HAP-1 (cell line): ENCODE data around the gene RAB13.

Experiments used
- DNase-seq, 2 experiments: peaks; one replicate each; pipeline ENCODE4 v3.0.0-alpha.2; 2016 to 2020; ENCODE audit warnings: low spot score in 2 of 2
- H3K27me3 ChIP-seq: fragments of 250-450 bp; sonication (Bioruptor Pico); 2 replicates; pipeline ENCODE4 v1.5.1; 2020; ENCODE audit warnings: low read depth, mild to moderate bottlenecking, moderate library complexity
- H3K36me3 ChIP-seq: fragments of 250-450 bp; sonication (Bioruptor Pico); replicated peaks from 2 replicates; pipeline ENCODE4 v1.5.1; 2020; ENCODE audit warnings: mild to moderate bottlenecking
- H3K4me1 ChIP-seq: fragments of 250-450 bp; sonication (Bioruptor Pico); 2 replicates; pipeline ENCODE4 v1.5.1; 2020; ENCODE audit warnings: mild to moderate bottlenecking
- H3K4me3 ChIP-seq: fragments of 250-450 bp; sonication (Bioruptor Pico); 2 replicates; pipeline ENCODE4 v1.5.1; 2020; ENCODE audit warnings: mild to moderate bottlenecking, moderate library complexity
- H3K9me3 ChIP-seq: fragments of 250-450 bp; sonication (Bioruptor Pico); 2 replicates; pipeline ENCODE4 v1.5.1; 2020; ENCODE audit warnings: mild to moderate bottlenecking, moderate library complexity
- in situ Hi-C: fragments of 300-500 bp; cut with MboI; formaldehyde crosslinking; loops from 3 replicates; pipeline ENCODE4 v1.14.3; 2020; ENCODE audit warnings: low sequenced_read_pairs, inconsistent platforms, mixed read lengths

The RAB13 gene

GRCh38 chr1:153968972-153969371, 17.2 kb downstream of the RAB13 start:
- no peak for DNase-seq
- Histone ChIP-seq H3K4me3 (peak overlapping the region; percentile 44; the same call in 1 of the 2 replicates), H3K4me1 (peaks cover 18% of the 10 kb centered on the region), H3K36me3 (peaks cover 11% of the 10 kb centered on the region), H3K9me3 (no peaks in the 10 kb centered on the region), H3K27me3 (no peaks in the 10 kb centered on the region)
- in situ Hi-C loops, result no loop called here

GRCh38 chr1:153968408-153968807, 17.7 kb downstream of the RAB13 start:
- Histone ChIP-seq H3K27me3 (no peaks in the 10 kb centered on the region), H3K4me3 (peak overlapping the region; percentile 44), H3K9me3 (no peaks in the 10 kb centered on the region), H3K36me3 (peaks cover 5% of the 10 kb centered on the region), H3K4me1 (peaks cover 18% of the 10 kb centered on the region)
- in situ Hi-C loops, result no loop called here
- DNase-seq, result peak in 1 of 2 experiments; percentile 25

- DNase-seq, result peak in 1 of 2 experiments; percentile 66
- H3K27me3 ChIP-seq, result no peaks in the 10 kb centered on the region
- no peaks in the 10 kb centered on the region for H3K9me3 ChIP-seq
- H3K4me1 ChIP-seq, result peaks cover 18% of the 10 kb centered on the region
- H3K36me3 ChIP-seq, result peaks cover under 1% of the 10 kb centered on the region; the same call in 1 of the 2 replicates
- peak overlapping the region; percentile 44 for H3K4me3 ChIP-seq
- in situ Hi-C loops, result no loop called here
These were observed 18.2 kb downstream of the RAB13 start for GRCh38 chr1:153968000-153968363.

GRCh38 chr1:153967107-153967999, 18.8 kb downstream of the RAB13 start, which contains the start of gene CREB3L4:
CREB3L4 (plus strand) TSS chr1:153967902; CDS start chr1:153968526, 624 bp downstream.
- in situ Hi-C loops, result no loop called here
- peaks cover 18% of the 10 kb centered on the region for H3K4me1 ChIP-seq
- DNase-seq, result peak; percentile 96 to 97
- H3K27me3 ChIP-seq, result no peaks in the 10 kb centered on the region
- no peaks in the 10 kb centered on the region for H3K9me3 ChIP-seq
- H3K4me3 ChIP-seq, result peak within 1 kb of the TSS; percentile 44
- no peaks in the 10 kb centered on the region; the same call in 1 of the 2 replicates for H3K36me3 ChIP-seq

GRCh38 chr1:153963850-153964331, 22.2 kb downstream of the RAB13 start:
- in situ Hi-C loops, result no loop called here
- Histone ChIP-seq H3K9me3 (no peaks in the 10 kb centered on the region), H3K4me3 (peak overlapping the region; percentile 61), H3K27me3 (no peaks in the 10 kb centered on the region), H3K36me3 (peaks cover 30% of the 10 kb centered on the region), H3K4me1 (peaks cover 31% of the 10 kb centered on the region)
- DNase-seq, result peak; percentile 63 to 81

- Histone ChIP-seq H3K4me3 (peak within 1 kb of the TSS; percentile 61), H3K9me3 (no peaks in the 10 kb centered on the region), H3K36me3 (peaks cover 30% of the 10 kb centered on the region), H3K27me3 (no peaks in the 10 kb centered on the region), H3K4me1 (peaks cover 33% of the 10 kb centered on the region)
- in situ Hi-C loops, result no loop called here
- peak; percentile 95 to 100 for DNase-seq
These were observed 22.9 kb downstream of the RAB13 start, which contains the start of gene SLC39A1 for GRCh38 chr1:153963030-153963849. SLC39A1 (minus strand) TSS chr1:153963537; CDS start chr1:153962715, 822 bp downstream.

- Histone ChIP-seq H3K4me3 (peak overlapping the region; percentile 61), H3K27me3 (no peaks in the 10 kb centered on the region), H3K9me3 (no peaks in the 10 kb centered on the region), H3K36me3 (peaks cover 30% of the 10 kb centered on the region), H3K4me1 (peaks cover 33% of the 10 kb centered on the region)
- in situ Hi-C loops, result no loop called here
- DNase-seq, result peak in 1 of 2 experiments; percentile 38
These were observed 23.8 kb downstream of the RAB13 start for GRCh38 chr1:153962088-153963029.

GRCh38 chr1:153961421-153961820, 24.7 kb downstream of the RAB13 start:
- in situ Hi-C loops, result no loop called here
- peaks cover 30% of the 10 kb centered on the region for H3K36me3 ChIP-seq
- peaks cover 34% of the 10 kb centered on the region for H3K4me1 ChIP-seq
- DNase-seq, result no peak
- H3K9me3 ChIP-seq, result no peaks in the 10 kb centered on the region
- no peaks in the 10 kb centered on the region for H3K27me3 ChIP-seq
- peak overlapping the region; percentile 61 for H3K4me3 ChIP-seq

- Histone ChIP-seq H3K4me1 (peaks cover 29% of the 10 kb centered on the region), H3K9me3 (no peaks in the 10 kb centered on the region)
- in situ Hi-C loops, result no loop called here
These were observed 25.9 kb downstream of the RAB13 start for GRCh38 chr1:153960206-153960605.

GRCh38 chr1:153959454-153959853, 26.7 kb downstream of the RAB13 start:
- no peak overlapping the region for H3K4me3 ChIP-seq
- in situ Hi-C loops, result no loop called here
- H3K9me3 ChIP-seq, result no peaks in the 10 kb centered on the region
- H3K36me3 ChIP-seq, result peaks cover 30% of the 10 kb centered on the region
- H3K27me3 ChIP-seq, result no peaks in the 10 kb centered on the region
- peaks cover 24% of the 10 kb centered on the region for H3K4me1 ChIP-seq
- DNase-seq, result no peak

More at GRCh38 chr1:153960206-153960605, 25.9 kb downstream of the RAB13 start:
- peaks cover 30% of the 10 kb centered on the region for H3K36me3 ChIP-seq
- H3K4me3 ChIP-seq, result no peak overlapping the region
- no peaks in the 10 kb centered on the region for H3K27me3 ChIP-seq
- DNase-seq, result no peak

- peaks cover 21% of the 10 kb centered on the region for H3K4me1 ChIP-seq
- H3K4me3 ChIP-seq, result peak overlapping the region; percentile 90
- H3K9me3 ChIP-seq, result no peaks in the 10 kb centered on the region
- no peaks in the 10 kb centered on the region for H3K27me3 ChIP-seq
- in situ Hi-C loops, result no loop called here
- H3K36me3 ChIP-seq, result peaks cover 30% of the 10 kb centered on the region
- DNase-seq, result no peak
These were observed 27.2 kb downstream of the RAB13 start for GRCh38 chr1:153958961-153959260.

- peak; percentile 99 for DNase-seq
- H3K4me1 ChIP-seq, result peaks cover 21% of the 10 kb centered on the region
- no peaks in the 10 kb centered on the region for H3K27me3 ChIP-seq
- peaks cover 30% of the 10 kb centered on the region for H3K36me3 ChIP-seq
- peak within 1 kb of the TSS; percentile 90 for H3K4me3 ChIP-seq
- no peaks in the 10 kb centered on the region for H3K9me3 ChIP-seq
- in situ Hi-C loops, result no loop called here
These were observed 27.8 kb downstream of the RAB13 start, which contains the start of gene CRTC2 for GRCh38 chr1:153958111-153958960. CRTC2 (minus strand) TSS chr1:153958612; CDS start chr1:153958497, 115 bp downstream.
